Dedifferentiated amniotic fluid mesenchymal stem cell (primary cell): ENCODE measurements around the gene CYB561.
"Not testable (repeated sequence)": the region's sequence is repeated elsewhere in the genome, so short reads cannot be mapped to it uniquely, and the experiment has no call there.

ENCODE experiments used
- DNase-seq: peaks from one replicate; pipeline ENCODE4 v3.0.0-alpha.2; 2016; ENCODE audit errors: extremely low spot score

The CYB561 gene

GRCh38 chr17:63479495-63480184 is 33.5 kb upstream of the CYB561 start:
- DNase-seq = no peak

GRCh38 chr17:63478814-63479494 is 32.8 kb upstream of the CYB561 start:
- peak; percentile 71 for DNase-seq

- DNase-seq = no peak
Observed at GRCh38 chr17:63477480-63478440, 31.7 kb upstream of the CYB561 start.

- DNase-seq = no peak
Observed at GRCh38 chr17:63476854-63477479, 30.9 kb upstream of the CYB561 start, which contains the start of gene ACE. ACE (plus strand) TSS chr17:63477061; CDS start chr17:63477095, 34 bp downstream.

GRCh38 chr17:63476459-63476853 is 30.4 kb upstream of the CYB561 start:
- no peak for DNase-seq

GRCh38 chr17:63475491-63476412 is 29.6 kb upstream of the CYB561 start:
- no peak for DNase-seq

GRCh38 chr17:63474586-63475460 is 28.7 kb upstream of the CYB561 start:
- DNase-seq = no peak

- DNase-seq = no peak
Observed at GRCh38 chr17:63474174-63474573, 28.1 kb upstream of the CYB561 start.

GRCh38 chr17:63468099-63468498 is 22.0 kb upstream of the CYB561 start:
- not testable (repeated sequence) for DNase-seq

GRCh38 chr17:63464691-63465236 is 18.7 kb upstream of the CYB561 start:
- no peak for DNase-seq

GRCh38 chr17:63463771-63464170 is 17.7 kb upstream of the CYB561 start:
- DNase-seq = no peak

- no peak for DNase-seq
Observed at GRCh38 chr17:63460018-63460417, 13.9 kb upstream of the CYB561 start.

GRCh38 chr17:63458478-63458877 is 12.4 kb upstream of the CYB561 start:
- no peak for DNase-seq

- DNase-seq = no peak
Observed at GRCh38 chr17:63455417-63455816, 9.3 kb upstream of the CYB561 start.

- no peak for DNase-seq
Observed at GRCh38 chr17:63454915-63455314, 8.8 kb upstream of the CYB561 start.

GRCh38 chr17:63454357-63454756 is 8.3 kb upstream of the CYB561 start:
- not testable (repeated sequence) for DNase-seq

GRCh38 chr17:63452962-63453551 is 7.0 kb upstream of the CYB561 start:
- no peak for DNase-seq

- no peak for DNase-seq
Observed at GRCh38 chr17:63452046-63452961, 6.2 kb upstream of the CYB561 start.
